ENCODE data around the gene GABRG3. TPM values are rescaled to one million over a fixed set of nuclear protein-coding genes. Genes with fewer than 3 reads are reported as not detected.

GABRG3 gene
- total and polyA plus RNA-seq, 2 of the 4 experiments (the other 2 are of a cell fraction) = not detected

DNA sequence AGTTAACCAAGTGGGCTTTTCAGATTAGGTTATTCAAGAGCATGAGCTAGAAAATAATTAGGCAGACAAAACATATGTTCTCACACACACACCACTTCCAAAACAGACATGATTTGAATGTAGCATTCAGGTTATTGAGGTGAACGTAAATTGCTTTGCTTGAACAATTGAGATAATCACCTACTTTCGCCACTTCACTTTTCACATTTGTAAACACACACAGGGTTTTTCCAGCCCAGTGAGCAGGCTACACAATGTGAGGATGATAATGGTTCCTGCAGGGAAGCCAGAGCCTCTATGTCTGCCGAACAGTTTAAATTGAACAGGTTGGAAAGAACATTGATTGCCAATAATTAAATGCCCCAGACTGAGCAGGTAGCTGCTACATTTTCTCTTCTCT, 567.3 kb downstream of the GABRG3 start:
- Histone ChIP-seq H2AK5ac (ENCODE audit: low read depth, low read length) (no peak overlapping the region), H3K4me3 (ENCODE audit: insufficient read depth, low read depth, low read length) (no peak overlapping the region), H3K9ac (ENCODE audit: low read depth, low read length) (no peak overlapping the region), H2BK5ac (ENCODE audit: low read depth, low read length, poor library complexity, severe bottlenecking) (no peak overlapping the region), H3K4me2 (ENCODE audit: low read depth, low read length) (no peak overlapping the region), H3K36me3 (ENCODE audit: control insufficient read depth, insufficient read depth, low read length) (no peaks in the 10 kb centered on the region), H3K4ac (ENCODE audit: low read depth, low read length) (no peak overlapping the region), H3K27me3 (ENCODE audit: control insufficient read depth, insufficient read depth, low read length) (no peaks in the 10 kb centered on the region), H3K18ac (ENCODE audit: low read depth, low read length) (no peak overlapping the region), H2BK15ac (ENCODE audit: low read depth, low read length) (no peak overlapping the region), H2AFZ (replicated peaks; ENCODE audit: low read length, poor library complexity) (no peak overlapping the region), H2BK120ac (ENCODE audit: low read depth, low read length) (no peak overlapping the region), H3K79me1 (ENCODE audit: low read depth in 1 of 2, low read length in 2 of 2) (no peaks in the 10 kb centered on the region), H3K56ac (ENCODE audit: extremely low read depth, insufficient read depth, low read length) (no peak overlapping the region), H3K23ac (ENCODE audit: low read depth, low read length) (no peak overlapping the region), H3K9me3 (ENCODE audit: control insufficient read depth, insufficient read depth, low read length) (peaks cover 7% of the 10 kb centered on the region), H3K14ac (replicated peaks; ENCODE audit: low read depth, low read length) (no peak overlapping the region), H2AK9ac (replicated peaks; ENCODE audit: low read depth, low read length, poor library complexity) (no peak overlapping the region), H4K20me1 (ENCODE audit: insufficient read depth, low read length) (no peaks in the 10 kb centered on the region), H3K27ac (ENCODE audit: insufficient read depth, low read length) (no peak overlapping the region), H3K9me1 (ENCODE audit: insufficient read depth, low read length) (no peaks in the 10 kb centered on the region), H4K91ac (ENCODE audit: insufficient read depth, low read depth, low read length) (no peak overlapping the region), H4K8ac (ENCODE audit: low read depth in 2 of 2, low read length in 2 of 2) (no peak overlapping the region), H2BK20ac (ENCODE audit: low read depth, low read length) (no peak overlapping the region), H3K4me1 (ENCODE audit: control insufficient read depth, insufficient read depth, low read length) (no peaks in the 10 kb centered on the region), H4K5ac (ENCODE audit: low read depth, low read length) (no peak overlapping the region)
- DNase-seq (no peak), ATAC-seq (ENCODE audit: low read depth) (no peak)
- POLR2A ChIA-PET (ENCODE audit: unreplicated experiment) = no interaction called here
- CTCF ChIA-PET = no interaction called here
- dilution Hi-C loops (cut with HindIII; ENCODE audit: low sequenced_read_pairs, unreplicated experiment) = no loop called here
- intact Hi-C loops (cut with micrococcal nuclease) = no loop called here
- BruUV-seq (replicated peaks) = no TSS peak
- WGBS, 2 experiments (ENCODE audit: extremely low coverage in 2 of 2, insufficient read length in 1 of 2) = no CpG with 5 or more reads among the region's 3 CpGs
- in situ Hi-C loops (cut with MboI; ENCODE audit: low sequenced_read_pairs) = no loop called here
- no peak for TF ChIP-seq MXI1 (IDR thresholded peaks at IDR 0.05; ENCODE audit: borderline replicate concordance, low read depth, low read length)
- TF ChIP-seq, protein P1, sequence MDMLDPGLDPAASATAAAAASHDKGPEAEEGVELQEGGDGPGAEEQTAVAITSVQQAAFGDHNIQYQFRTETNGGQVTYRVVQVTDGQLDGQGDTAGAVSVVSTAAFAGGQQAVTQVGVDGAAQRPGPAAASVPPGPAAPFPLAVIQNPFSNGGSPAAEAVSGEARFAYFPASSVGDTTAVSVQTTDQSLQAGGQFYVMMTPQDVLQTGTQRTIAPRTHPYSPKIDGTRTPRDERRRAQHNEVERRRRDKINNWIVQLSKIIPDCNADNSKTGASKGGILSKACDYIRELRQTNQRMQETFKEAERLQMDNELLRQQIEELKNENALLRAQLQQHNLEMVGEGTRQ (IDR thresholded peaks at IDR 0.05; ENCODE audit: low read depth, low read length) = no peak
- TF ChIP-seq POLR2A (IDR thresholded peaks at IDR 0.05; ENCODE audit: low read depth, low read length) = no peak
- TF ChIP-seq NFE2L2 (IDR thresholded peaks at IDR 0.05; ENCODE audit: low read depth, low read length) = no peak
- TF ChIP-seq CEBPB (IDR thresholded peaks at IDR 0.05; ENCODE audit: low read depth, low read length) = no peak
- TF ChIP-seq SMC3 (IDR thresholded peaks at IDR 0.05; ENCODE audit: low read depth, low read length) = no peak
- no peak for TF ChIP-seq MAZ (IDR thresholded peaks at IDR 0.05; ENCODE audit: borderline replicate concordance, low read depth, low read length)
- TF ChIP-seq RFX5 (IDR thresholded peaks at IDR 0.05; ENCODE audit: low read depth, low read length) = no peak
- TF ChIP-seq MAFK (IDR thresholded peaks at IDR 0.05; ENCODE audit: low read depth, low read length) = no peak
- TF ChIP-seq BHLHE40 (IDR thresholded peaks at IDR 0.05; ENCODE audit: low read depth, low read length) = no peak
- no peak for TF ChIP-seq RCOR1 (IDR thresholded peaks at IDR 0.05; ENCODE audit: insufficient replicate concordance, low read length)
- TF ChIP-seq CTCF (conservative IDR thresholded peaks at IDR 0.05; ENCODE audit: low read depth, low read length) = no peak

Data from IMR-90 (cell line).